ENCODE results near the gene SESN1.

Gene SESN1

DNA sequence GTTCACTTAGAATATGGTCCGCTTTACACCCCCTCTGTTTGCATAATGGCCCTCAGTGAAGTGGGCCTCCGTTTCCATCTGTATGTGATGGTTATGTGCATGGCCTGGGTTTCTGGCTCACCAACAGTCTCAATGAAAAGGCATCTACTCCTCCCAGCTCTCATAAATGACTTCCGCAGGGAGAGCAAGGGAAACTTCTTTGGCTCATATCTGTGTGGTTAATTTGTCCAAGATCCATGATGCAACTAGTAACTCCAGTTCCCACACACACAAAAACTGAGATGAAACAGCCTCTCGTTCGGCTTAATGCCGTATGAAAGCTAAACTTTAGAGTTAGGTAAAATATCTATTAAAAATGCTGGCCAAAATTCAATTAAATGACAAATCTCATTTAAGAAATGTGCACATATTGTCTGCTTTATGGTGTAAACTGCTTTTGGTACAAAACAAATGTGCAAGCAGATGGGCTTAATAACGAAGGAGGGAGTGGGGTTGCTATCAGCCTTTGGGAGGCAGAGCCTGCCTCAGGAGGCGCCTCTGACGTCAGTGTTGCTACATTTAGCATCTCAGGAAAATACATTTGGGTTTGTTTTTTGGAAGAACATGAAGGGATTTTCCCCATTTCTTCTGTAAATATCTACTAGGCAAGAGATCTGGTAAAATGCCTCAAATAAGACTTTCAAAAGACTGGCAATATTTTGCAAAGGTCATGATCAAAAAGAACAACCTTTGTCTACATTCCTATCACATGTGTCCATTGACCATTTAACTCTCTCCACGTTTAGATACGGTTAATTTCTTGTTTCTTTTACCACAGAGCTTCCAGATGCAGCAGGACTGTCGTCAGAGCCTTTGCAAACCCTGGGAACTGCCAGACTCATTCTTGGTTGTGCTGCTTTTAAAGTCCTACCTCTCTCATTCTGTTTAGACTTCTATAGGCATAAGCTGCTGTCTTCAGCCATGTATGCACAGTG, 149.7 kb downstream of the SESN1 start:
- TF ChIP-seq, protein P1, sequence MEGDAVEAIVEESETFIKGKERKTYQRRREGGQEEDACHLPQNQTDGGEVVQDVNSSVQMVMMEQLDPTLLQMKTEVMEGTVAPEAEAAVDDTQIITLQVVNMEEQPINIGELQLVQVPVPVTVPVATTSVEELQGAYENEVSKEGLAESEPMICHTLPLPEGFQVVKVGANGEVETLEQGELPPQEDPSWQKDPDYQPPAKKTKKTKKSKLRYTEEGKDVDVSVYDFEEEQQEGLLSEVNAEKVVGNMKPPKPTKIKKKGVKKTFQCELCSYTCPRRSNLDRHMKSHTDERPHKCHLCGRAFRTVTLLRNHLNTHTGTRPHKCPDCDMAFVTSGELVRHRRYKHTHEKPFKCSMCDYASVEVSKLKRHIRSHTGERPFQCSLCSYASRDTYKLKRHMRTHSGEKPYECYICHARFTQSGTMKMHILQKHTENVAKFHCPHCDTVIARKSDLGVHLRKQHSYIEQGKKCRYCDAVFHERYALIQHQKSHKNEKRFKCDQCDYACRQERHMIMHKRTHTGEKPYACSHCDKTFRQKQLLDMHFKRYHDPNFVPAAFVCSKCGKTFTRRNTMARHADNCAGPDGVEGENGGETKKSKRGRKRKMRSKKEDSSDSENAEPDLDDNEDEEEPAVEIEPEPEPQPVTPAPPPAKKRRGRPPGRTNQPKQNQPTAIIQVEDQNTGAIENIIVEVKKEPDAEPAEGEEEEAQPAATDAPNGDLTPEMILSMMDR (IDR thresholded peaks at IDR 0.05; ENCODE audit: low read depth, low read length) = no peak
- no peak overlapping the region for H3K4me3 ChIP-seq (ENCODE audit: low read depth, low read length)

DNA sequence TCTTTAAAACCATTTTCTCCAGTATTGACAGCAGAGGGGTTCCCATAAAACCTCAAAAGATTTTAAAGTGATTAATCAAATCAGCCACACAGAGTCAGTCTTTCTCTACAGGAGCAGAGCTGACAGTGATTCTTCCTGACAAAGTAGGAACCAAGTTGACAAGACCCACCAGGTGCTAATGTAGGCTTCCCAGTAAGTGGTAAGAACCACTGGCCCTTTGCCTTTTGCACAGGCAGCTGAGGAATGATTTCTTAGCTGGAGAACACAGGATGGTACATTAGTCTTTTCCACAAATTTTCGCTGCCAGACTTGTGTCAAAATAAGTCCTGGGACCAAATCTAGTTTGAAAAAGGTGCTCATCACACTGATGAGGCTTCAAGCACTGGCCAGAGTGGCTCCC, 150.6 kb downstream of the SESN1 start:
- no peak overlapping the region for H3K4me3 ChIP-seq (ENCODE audit: low read depth, low read length)
- TF ChIP-seq, protein P1 (IDR thresholded peaks at IDR 0.05; ENCODE audit: low read depth, low read length) = no peak

DNA sequence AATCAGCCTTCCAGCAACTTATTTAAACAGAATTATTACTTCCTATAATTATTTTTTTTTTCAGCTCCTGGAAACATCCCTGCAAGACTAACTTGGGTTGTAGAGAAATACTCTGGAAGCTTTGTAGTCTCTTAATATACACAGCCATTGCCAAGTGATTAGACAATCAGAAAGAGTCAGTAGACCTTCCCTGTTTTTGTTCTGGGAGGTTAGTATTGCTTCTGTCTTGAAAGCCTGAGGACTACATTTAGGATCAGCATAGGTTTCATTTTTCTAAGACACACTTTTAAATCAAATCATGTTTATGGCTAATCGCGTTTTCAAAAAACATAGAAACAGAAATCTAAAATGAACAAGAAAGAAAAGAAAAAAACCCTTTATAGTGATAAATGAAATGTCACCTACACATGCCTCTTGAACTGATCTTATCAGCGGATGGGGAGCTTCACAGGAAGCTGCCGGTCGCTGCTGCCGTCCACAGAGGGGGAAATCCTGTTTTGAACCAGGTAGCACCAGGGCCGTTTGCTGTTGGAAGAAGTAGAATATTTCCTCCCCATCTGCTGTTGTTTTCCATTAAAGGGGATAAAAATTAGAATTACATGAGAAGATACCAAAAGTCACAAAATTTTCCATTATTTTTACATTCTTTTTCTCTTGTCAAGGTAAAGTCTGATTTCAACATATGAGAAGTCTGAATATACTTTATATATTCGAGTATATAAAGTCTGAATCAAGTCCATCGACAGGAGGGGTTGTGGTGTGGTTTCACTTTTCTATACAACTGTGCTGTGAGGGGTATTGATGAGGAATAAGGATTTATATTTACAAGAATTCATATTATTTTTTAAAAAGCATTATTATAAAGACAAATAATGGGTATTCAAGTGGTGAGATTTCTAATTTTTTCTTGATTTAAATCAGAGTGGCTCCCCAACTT, 151.8 kb downstream of the SESN1 start:
- no peak overlapping the region for H3K4me3 ChIP-seq (ENCODE audit: low read depth, low read length)

DNA sequence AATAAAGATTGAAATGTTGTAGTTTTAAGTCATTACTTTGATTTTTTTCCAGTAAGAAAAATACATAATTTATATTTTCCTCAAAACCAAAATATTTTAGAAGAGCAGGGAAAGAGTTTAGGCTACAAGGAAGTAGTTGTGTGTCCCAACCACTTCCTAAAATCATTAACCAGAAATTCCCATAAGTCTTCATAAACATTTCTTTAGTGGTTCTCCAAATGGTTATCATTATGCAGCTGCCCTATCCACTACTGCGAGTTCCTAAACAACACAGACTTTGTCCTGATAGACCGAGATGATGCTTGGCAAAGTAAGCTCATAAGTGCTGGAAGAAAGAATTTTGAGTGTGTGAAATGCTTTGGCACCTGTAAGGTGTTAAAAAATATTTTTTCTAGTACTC, 152.8 kb downstream of the SESN1 start:
- H3K4me3 ChIP-seq (ENCODE audit: low read depth, low read length) = no peak overlapping the region
- TF ChIP-seq, protein P1 (IDR thresholded peaks at IDR 0.05; ENCODE audit: low read depth, low read length) = no peak

More for the DNA sequence above, 151.8 kb downstream of the SESN1 start:
- TF ChIP-seq, protein P1 (IDR thresholded peaks at IDR 0.05; ENCODE audit: low read depth, low read length) = no peak

DNA sequence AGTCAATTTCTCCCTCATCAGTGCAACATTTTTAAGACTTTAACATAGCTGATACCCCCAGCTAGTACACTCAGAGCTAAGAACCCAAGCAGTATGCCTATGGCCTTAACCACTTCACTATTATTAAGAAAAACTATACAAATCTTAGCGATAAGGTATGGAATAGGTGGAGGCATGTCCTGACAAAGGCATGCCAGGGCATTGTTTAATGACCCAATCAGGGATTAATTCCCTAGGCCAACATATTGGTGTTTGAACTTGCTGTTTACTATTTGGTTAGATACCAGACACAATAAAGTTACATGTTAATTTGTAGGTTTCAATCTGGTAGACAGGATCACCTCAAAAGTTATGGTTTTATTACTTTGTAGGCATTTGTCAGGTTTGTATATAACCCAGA, 153.4 kb downstream of the SESN1 start:
- TF ChIP-seq, protein P1 (IDR thresholded peaks at IDR 0.05; ENCODE audit: low read depth, low read length) = no peak

DNA sequence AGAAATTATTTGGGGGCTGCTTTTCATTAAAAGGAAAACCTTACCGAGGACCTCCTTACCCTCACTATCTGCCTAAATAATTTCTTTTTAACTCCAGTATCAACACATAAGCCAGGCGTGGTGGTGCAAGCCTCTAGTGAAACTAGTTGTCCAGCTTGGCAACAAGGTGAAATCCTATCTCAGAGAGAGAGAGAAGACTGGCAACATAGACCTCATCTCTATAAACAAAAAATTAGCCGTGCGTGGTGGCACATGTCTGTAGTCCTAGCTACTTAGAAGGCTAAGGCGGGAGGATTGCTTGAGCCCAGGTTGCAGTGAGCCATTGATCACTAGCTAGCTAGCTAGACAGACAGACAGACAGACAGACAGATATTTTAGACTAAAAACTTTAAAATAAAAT, 153.9 kb downstream of the SESN1 start:
- no peak overlapping the region for H3K4me3 ChIP-seq (ENCODE audit: low read depth, low read length)
- TF ChIP-seq, protein P1 (IDR thresholded peaks at IDR 0.05; ENCODE audit: low read depth, low read length) = no peak

More for the DNA sequence above, 153.4 kb downstream of the SESN1 start:
- no peak overlapping the region for H3K4me3 ChIP-seq (ENCODE audit: low read depth, low read length)
